ENCODE data around the gene SAC3D1. TPM values are rescaled to one million over a fixed set of nuclear protein-coding genes. Genes with fewer than 3 reads are reported as not detected.

SAC3D1 gene
- total and polyA plus RNA-seq, 2 of the 8 experiments (the other 6 are each of a cell fraction or from before 2014, with no cell fraction given): 19.4 to 25.8 TPM

DNA sequence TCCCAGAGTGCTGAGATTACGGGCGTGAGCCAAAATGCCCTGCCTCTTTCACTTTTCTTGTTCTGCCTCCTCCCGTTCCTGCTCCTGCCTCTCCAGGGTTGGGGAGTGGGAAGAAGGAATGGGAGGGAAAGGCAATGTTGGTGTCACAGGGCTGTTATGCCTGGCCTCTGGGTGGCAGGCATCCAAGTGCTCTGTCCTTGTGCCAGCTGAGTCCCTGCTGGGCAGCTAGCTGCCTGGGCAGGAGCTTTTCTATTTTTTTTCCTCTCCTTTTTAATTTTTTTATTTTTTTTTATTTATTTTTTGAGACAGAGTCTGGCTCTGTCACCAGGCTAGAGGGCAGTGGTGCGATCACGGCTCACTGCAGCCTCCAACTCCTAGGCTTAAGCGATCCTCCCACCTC is 4.1 kb upstream of the SAC3D1 start:
- Histone ChIP-seq H3K4me2 (ENCODE audit: insufficient read depth in 1 of 2, low read depth in 2 of 2, low read length in 2 of 2) (no peak overlapping the region), H2BK20ac (ENCODE audit: low read length) (no peak overlapping the region), H4K91ac (replicated peaks; ENCODE audit: insufficient read length, low read length) (no peak overlapping the region), H3K79me2 (ENCODE audit: control insufficient read depth in 1 of 2, insufficient read depth in 2 of 2, low read length in 2 of 2) (peaks cover 0 to 3% of the 10 kb centered on the region in 2 experiments; a peak in 1 of 4 replicates), H3K9me3 (ENCODE audit: insufficient read depth in 2 of 2, low read depth in 1 of 2, low read length in 1 of 2) (no peaks in the 10 kb centered on the region), H2BK5ac (ENCODE audit: low read depth, low read length) (no peak overlapping the region), H2AFZ (ENCODE audit: low read length) (no peak overlapping the region), H2AK5ac (ENCODE audit: low read depth, low read length) (no peak overlapping the region), H3K27ac (ENCODE audit: low read depth, low read length) (no peak overlapping the region), H3K27me3 (replicated peaks in 1 of 4; ENCODE audit: control insufficient read depth in 3 of 4, extremely low read depth in 1 of 4, insufficient read depth in 3 of 4, low read length in 3 of 4) (no peaks in the 10 kb centered on the region), H3K9ac (replicated peaks in 1 of 4; ENCODE audit: extremely low read depth in 1 of 4, low read depth in 3 of 4, low read length in 3 of 4) (no peak overlapping the region), H4K8ac (ENCODE audit: extremely low read depth, insufficient read depth, low read length) (no peak overlapping the region), H3K4ac (replicated peaks; ENCODE audit: insufficient read length, low read depth, low read length) (no peak overlapping the region), H3K56ac (replicated peaks; ENCODE audit: insufficient read length, low read depth, low read length) (no peak overlapping the region), H3K36me3 (ENCODE audit: control insufficient read depth in 2 of 4, insufficient read depth in 4 of 4, low read length in 3 of 4) (no peaks in the 10 kb centered on the region; a peak in 2 of 8 replicates), H4K5ac (ENCODE audit: insufficient read length, low read depth, low read length) (no peak overlapping the region), H3K79me1 (ENCODE audit: low read depth, low read length) (no peaks in the 10 kb centered on the region), H3K14ac (ENCODE audit: insufficient read length) (no peak overlapping the region), H2BK120ac (replicated peaks; ENCODE audit: low read depth, low read length) (no peak overlapping the region), H3K23me2 (ENCODE audit: low read depth, low read length) (no peaks in the 10 kb centered on the region; the same call in 1 of the 2 replicates), H3K4me3 (ENCODE audit: extremely low read depth in 1 of 4, insufficient read depth in 2 of 4, low read depth in 3 of 4, low read length in 4 of 4) (no peak overlapping the region), H2BK15ac (ENCODE audit: low read length) (no peak overlapping the region), H3K18ac (ENCODE audit: extremely low read depth, low read length) (no peak overlapping the region; the same call in 1 of the 2 replicates), H4K20me1 (replicated peaks in 1 of 2; ENCODE audit: control insufficient read depth in 1 of 2, insufficient read depth in 2 of 2, low read length in 2 of 2) (no peaks in the 10 kb centered on the region), H2BK12ac (ENCODE audit: low read depth, low read length) (no peak overlapping the region), H3K23ac (ENCODE audit: insufficient read length) (no peak overlapping the region), H3K4me1 (replicated peaks in 1 of 4; ENCODE audit: control insufficient read depth in 3 of 4, insufficient read depth in 4 of 4, low read length in 3 of 4) (no peaks in the 10 kb centered on the region; a peak in 1 of 7 replicates)
- ChIA-PET CTCF (ENCODE audit: partially characterized antibody) (interaction anchor here (0.6 to 2.1 kb wide), 6 partner anchors 9 to 149 kb away, joined by 3 to 8 read pairs (median 4); no protein-coding TSS in a partner anchor), POLR2A (ENCODE audit: partially characterized antibody) (interaction anchor here (1.9 kb wide), 1 partner anchor 11 kb away, joined by 5 read pairs; no protein-coding TSS in a partner anchor)
- 88% methylated on average over 6 of the region's 6 CpGs; no CpG with 5 or more reads in 1 of the 2 experiments for WGBS, 2 experiments (ENCODE audit: extremely low coverage in 1 of 2, insufficient coverage in 1 of 2, insufficient read length in 1 of 2, insufficient replicate concordance in 2 of 2, low coverage in 1 of 2, low lambda C conversion rate in 2 of 2, missing lambda C conversion rate in 1 of 2)
- DNase-seq (ENCODE audit: low read depth in 1 of 2, low spot score in 2 of 2) (no peak), FAIRE-seq (no peak)
- TF ChIP-seq CHD1 (IDR thresholded peaks at IDR 0.05; ENCODE audit: low read depth, low read length): no peak
- no peak for TF ChIP-seq MAFK (IDR thresholded peaks at IDR 0.05; ENCODE audit: low read depth, low read length)
- no peak for TF ChIP-seq KDM5A (IDR thresholded peaks at IDR 0.05; ENCODE audit: low read length)
- no peak for TF ChIP-seq EZH2 (IDR thresholded peaks at IDR 0.05; ENCODE audit: low read depth, low read length, severe bottlenecking)
- no peak for TF ChIP-seq RFX5 (IDR thresholded peaks at IDR 0.05; ENCODE audit: borderline replicate concordance, low read depth, low read length)
- TF ChIP-seq KDM4A (IDR thresholded peaks at IDR 0.05; ENCODE audit: low read depth, low read length, severe bottlenecking): no peak
- TF ChIP-seq NRF1 (IDR thresholded peaks at IDR 0.05; ENCODE audit: low read depth, low read length): no peak
- TF ChIP-seq EGR1 (IDR thresholded peaks at IDR 0.05; ENCODE audit: borderline replicate concordance, low read depth, low read length): no peak
- no peak for TF ChIP-seq SUZ12 (IDR thresholded peaks at IDR 0.05; ENCODE audit: low read length)
- TF ChIP-seq, protein P1, sequence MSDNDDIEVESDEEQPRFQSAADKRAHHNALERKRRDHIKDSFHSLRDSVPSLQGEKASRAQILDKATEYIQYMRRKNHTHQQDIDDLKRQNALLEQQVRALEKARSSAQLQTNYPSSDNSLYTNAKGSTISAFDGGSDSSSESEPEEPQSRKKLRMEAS (IDR thresholded peaks at IDR 0.05): no peak
- TF ChIP-seq SP1 (IDR thresholded peaks at IDR 0.05; ENCODE audit: low read depth, low read length): no peak
- no peak for TF ChIP-seq GTF2F1 (IDR thresholded peaks at IDR 0.05; ENCODE audit: borderline replicate concordance, low read depth, low read length)
- TF ChIP-seq SIN3A (conservative IDR thresholded peaks at IDR 0.05 in 1 of 2, IDR thresholded peaks at IDR 0.05 in 1 of 2; ENCODE audit: low read depth in 1 of 2, low read length in 2 of 2): no peak
- TF ChIP-seq JUN (IDR thresholded peaks at IDR 0.05; ENCODE audit: low read depth, low read length): no peak
